ENCODE data around the gene LMNB1.

The LMNB1 gene

GRCh38 chr5:126736141-126736540, 40.8 kb upstream of the LMNB1 start (continued):
- no peak for TF ChIP-seq ZNF174 (tag by site-specific recombination; IDR thresholded peaks at IDR 0.05)
- no peak for TF ChIP-seq OVOL3 (tag by site-specific recombination; IDR thresholded peaks at IDR 0.05)
- no peak for TF ChIP-seq ZNF624 (tag by site-specific recombination; IDR thresholded peaks at IDR 0.05)
- no peak for TF ChIP-seq KLF9 (tag by site-specific recombination; IDR thresholded peaks at IDR 0.05; ENCODE audit: low read depth)
- no peak for TF ChIP-seq ZNF202 (tag by site-specific recombination; IDR thresholded peaks at IDR 0.05; ENCODE audit: borderline replicate concordance)

- TF ChIP-seq TSHZ1 (tag by site-specific recombination; IDR thresholded peaks at IDR 0.05; ENCODE audit: borderline replicate concordance), result no peak
- no peak for TF ChIP-seq HOXD13 (CRISPR knock-in tag; IDR thresholded peaks at IDR 0.05; ENCODE audit: borderline replicate concordance)
- TF ChIP-seq ATF2 (tag by site-specific recombination; IDR thresholded peaks at IDR 0.05; ENCODE audit: low read depth), result no peak
- no peak for TF ChIP-seq ZNF777 (tag by site-specific recombination; IDR thresholded peaks at IDR 0.05; ENCODE audit: borderline replicate concordance)
- TF ChIP-seq ZNF133 (tag by site-specific recombination; IDR thresholded peaks at IDR 0.05), result no peak
- Histone ChIP-seq H3K4me1 (ENCODE audit: control insufficient read depth, insufficient read depth, low read length) (peaks cover 12% of the 10 kb centered on the region), H3K36me3 (ENCODE audit: control insufficient read depth in 2 of 2, insufficient read depth in 1 of 2, low read length in 2 of 2) (no peaks in the 10 kb centered on the region), H3K27ac (ENCODE audit: extremely low read depth, low read depth, low read length) (no peak overlapping the region), H3K9me3 (ENCODE audit: control insufficient read depth, insufficient read depth, low read depth, low read length) (no peaks in the 10 kb centered on the region), H3K4me3 (ENCODE audit: low read depth, low read length) (no peak overlapping the region)
- POLR2A ChIA-PET, result no interaction called here
- CTCF ChIA-PET, result no interaction called here
Measured at GRCh38 chr5:126741361-126741760, 35.6 kb upstream of the LMNB1 start.

GRCh38 chr5:126742425-126742824, 34.5 kb upstream of the LMNB1 start:
- TF ChIP-seq SCRT2 (tag by site-specific recombination; IDR thresholded peaks at IDR 0.05), result peak; percentile 55; the same call in 1 of the 2 replicates
- TF ChIP-seq ZNF791 (tag by site-specific recombination; IDR thresholded peaks at IDR 0.05), result no peak
- Histone ChIP-seq H3K9me3 (ENCODE audit: control insufficient read depth, insufficient read depth, low read depth, low read length) (no peaks in the 10 kb centered on the region), H3K27ac (ENCODE audit: extremely low read depth, low read depth, low read length) (no peak overlapping the region), H3K4me3 (ENCODE audit: low read depth, low read length) (no peak overlapping the region), H3K36me3 (ENCODE audit: control insufficient read depth in 2 of 2, insufficient read depth in 1 of 2, low read length in 2 of 2) (no peaks in the 10 kb centered on the region), H3K4me1 (ENCODE audit: control insufficient read depth, insufficient read depth, low read length) (peaks cover 14% of the 10 kb centered on the region)
- ChIA-PET POLR2A (no interaction called here), CTCF (no interaction called here)

GRCh38 chr5:126744836-126745235, 32.1 kb upstream of the LMNB1 start:
- TF ChIP-seq TRIM28 (IDR thresholded peaks at IDR 0.05; ENCODE audit: borderline replicate concordance, low read length), result no peak
- no peak for TF ChIP-seq ZNF692 (tag by site-specific recombination; IDR thresholded peaks at IDR 0.05)
- no peak for TF ChIP-seq GLIS1 (tag by site-specific recombination; IDR thresholded peaks at IDR 0.05)
- no peak for TF ChIP-seq ZNF140 (tag by site-specific recombination; IDR thresholded peaks at IDR 0.05)
- no peak for TF ChIP-seq HOXC10 (CRISPR knock-in tag; IDR thresholded peaks at IDR 0.05)
- TF ChIP-seq ELK4 (IDR thresholded peaks at IDR 0.05; ENCODE audit: borderline replicate concordance, low read depth, low read length), result no peak
- CTCF ChIA-PET, result no interaction called here
- POLR2A ChIA-PET, result interaction anchor here (4.1 kb wide), 1 partner anchor 32 kb away, joined by 42 read pairs; the partner anchor contains the start of gene LMNB1
- no peak overlapping the region for H3K4me3 ChIP-seq (ENCODE audit: low read depth, low read length)
- 0 out of 2 replicates have a peak overlapping the region, but pooled peaks have one; percentile 53 for H3K27ac ChIP-seq (ENCODE audit: extremely low read depth, low read depth, low read length)
- H3K4me1 ChIP-seq (ENCODE audit: control insufficient read depth, insufficient read depth, low read length), result peaks cover 19% of the 10 kb centered on the region
- no peaks in the 10 kb centered on the region for H3K36me3 ChIP-seq (ENCODE audit: control insufficient read depth in 2 of 2, insufficient read depth in 1 of 2, low read length in 2 of 2)
- H3K9me3 ChIP-seq (ENCODE audit: control insufficient read depth, insufficient read depth, low read depth, low read length), result no peaks in the 10 kb centered on the region
